ENCODE measurements around the gene TSPAN16. TPM values are rescaled to one million over a fixed set of nuclear protein-coding genes. Genes with fewer than 3 reads are reported as not detected.
A peak's percentile ranks its signal among the peaks of the same experiment; 100 is the strongest.
"Not testable (repeated sequence)": the region's sequence is repeated elsewhere in the genome, so short reads cannot be mapped to it uniquely, and the experiment has no call there.

The TSPAN16 gene
- total and polyA plus RNA-seq, 4 experiments from 2014 or later, result not detected

- Mint-ChIP-seq H3K36me3 (peaks cover under 1 to 9% of the 10 kb centered on the region in 2 donors), H3K9me3 (peaks cover 0 to 2% (median 0%) of the 10 kb centered on the region in 8 donors), H3K27me3 (peaks cover 0 to 1% of the 10 kb centered on the region in 2 donors), H3K27ac (peak overlapping the region in 5 of 7 donors; percentile 42 to 89 (median 53)), H3K4me3 (no peak overlapping the region), H3K4me1 (peaks cover 11 to 18% (median 13%) of the 10 kb centered on the region in 4 donors)
- no peaks in the 10 kb centered on the region for H3K27me3 ChIP-seq (ENCODE audit: insufficient read depth, low read length)
- no peak overlapping the region for H3K4me3 ChIP-seq (ENCODE audit: low read length in 2 of 2)
- DNase-seq, result no peak
- no peak overlapping the region for H3K27ac ChIP-seq (ENCODE audit: low read depth, low read length)
- H3K36me3 ChIP-seq (ENCODE audit: insufficient read depth, low read length), result no peaks in the 10 kb centered on the region
- peaks cover 14% of the 10 kb centered on the region for H3K4me1 ChIP-seq (ENCODE audit: insufficient read depth, low read length)
- ChIA-PET CTCF (ENCODE audit: partially characterized antibody) (interaction anchor here (1.0 to 1.2 kb wide), 3 partner anchors 8 to 29 kb away, joined by 3 read pairs; partner anchors contain the start of gene RAB3D), POLR2A (ENCODE audit: partially characterized antibody) (interaction anchor here (0.7 to 1.7 kb wide), 4 partner anchors 21 to 56 kb away, joined by 3 to 9 read pairs (median 4); partner anchors contain the start of genes CCDC159, SWSAP1 and TMEM205)
- intact Hi-C loops (cut with micrococcal nuclease), result no loop called here
- no peaks in the 10 kb centered on the region for H3K9me3 ChIP-seq (ENCODE audit: control insufficient read depth in 1 of 2, low read length in 2 of 2)
Measured at GRCh38 chr19:11324748-11325389, 28.9 kb downstream of the TSPAN16 start.

DNA sequence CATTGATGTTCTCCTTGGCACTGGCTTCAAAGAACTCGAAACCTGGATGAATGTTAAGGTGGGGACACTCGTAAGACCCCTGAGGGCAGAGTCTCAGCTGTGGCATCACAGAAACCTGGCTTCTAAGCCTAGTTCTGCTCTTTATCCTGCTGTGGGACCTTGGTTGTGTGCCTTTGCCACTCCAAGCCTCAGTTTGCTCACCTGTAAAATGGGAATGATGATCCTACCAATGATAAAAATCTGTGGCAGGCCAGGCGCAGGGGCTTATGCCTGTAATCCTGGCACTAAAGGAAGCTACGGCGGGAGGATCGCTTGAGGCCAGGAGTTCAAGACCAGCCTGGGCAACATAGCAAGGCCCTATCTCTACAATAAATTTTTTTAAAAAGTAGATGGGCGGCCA is 29.6 kb downstream of the TSPAN16 start:
- H3K36me3 Mint-ChIP-seq, result peaks cover 5 to 14% of the 10 kb centered on the region in 2 donors
- intact Hi-C loops (cut with micrococcal nuclease), result no loop called here
- peaks cover 0 to 1% of the 10 kb centered on the region in 2 donors for H3K27me3 Mint-ChIP-seq
- no peak overlapping the region for H3K4me3 Mint-ChIP-seq
- Histone ChIP-seq H3K4me1 (ENCODE audit: insufficient read depth, low read length) (peaks cover 14% of the 10 kb centered on the region), H3K4me3 (ENCODE audit: low read length in 2 of 2) (no peak overlapping the region), H3K27me3 (ENCODE audit: insufficient read depth, low read length) (no peaks in the 10 kb centered on the region), H3K36me3 (ENCODE audit: insufficient read depth, low read length) (no peaks in the 10 kb centered on the region), H3K27ac (ENCODE audit: low read depth, low read length) (no peak overlapping the region), H3K9me3 (ENCODE audit: control insufficient read depth in 1 of 2, low read length in 2 of 2) (no peaks in the 10 kb centered on the region)
- H3K9me3 Mint-ChIP-seq, result peaks cover 0 to 2% (median 0%) of the 10 kb centered on the region in 8 donors
- CTCF ChIA-PET (ENCODE audit: partially characterized antibody), result interaction anchor here (1.0 to 1.1 kb wide), 2 partner anchors 14 to 28 kb away, joined by 3 read pairs; partner anchors contain the start of gene RAB3D
- no peak overlapping the region for H3K27ac Mint-ChIP-seq
- POLR2A ChIA-PET (ENCODE audit: partially characterized antibody), result interaction anchor here (1.5 kb wide), 2 partner anchors 49 to 55 kb away, joined by 3 to 6 read pairs; partner anchors contain the start of gene SWSAP1
- no peak for DNase-seq
- H3K4me1 Mint-ChIP-seq, result peaks cover 11 to 18% (median 13%) of the 10 kb centered on the region in 4 donors

GRCh38 chr19:11330127-11330526 is 34.2 kb downstream of the TSPAN16 start:
- peaks cover 22 to 27% of the 10 kb centered on the region in 2 donors for H3K36me3 Mint-ChIP-seq
- H3K27me3 Mint-ChIP-seq, result no peaks in the 10 kb centered on the region
- intact Hi-C loops (cut with micrococcal nuclease), result no loop called here
- DNase-seq, result no peak
- no peak overlapping the region for H3K27ac ChIP-seq (ENCODE audit: low read depth, low read length)
- ChIA-PET CTCF (ENCODE audit: partially characterized antibody) (no interaction called here), POLR2A (ENCODE audit: partially characterized antibody) (no interaction called here)
- peak overlapping the region in 1 of 7 donors; percentile 60 for H3K27ac Mint-ChIP-seq
- no peaks in the 10 kb centered on the region for H3K36me3 ChIP-seq (ENCODE audit: insufficient read depth, low read length)
- no peak overlapping the region for H3K4me3 ChIP-seq (ENCODE audit: low read length in 2 of 2)
- H3K4me1 ChIP-seq (ENCODE audit: insufficient read depth, low read length), result no peaks in the 10 kb centered on the region
- H3K4me3 Mint-ChIP-seq, result no peak overlapping the region
- H3K9me3 ChIP-seq (ENCODE audit: control insufficient read depth in 1 of 2, low read length in 2 of 2), result no peaks in the 10 kb centered on the region
- H3K9me3 Mint-ChIP-seq, result no peaks in the 10 kb centered on the region
- H3K4me1 Mint-ChIP-seq, result peaks cover 0 to 2% (median 0%) of the 10 kb centered on the region in 4 donors
- H3K27me3 ChIP-seq (ENCODE audit: insufficient read depth, low read length), result no peaks in the 10 kb centered on the region

GRCh38 chr19:11331502-11331901 is 35.5 kb downstream of the TSPAN16 start:
- Histone ChIP-seq H3K4me1 (ENCODE audit: insufficient read depth, low read length) (no peaks in the 10 kb centered on the region), H3K36me3 (ENCODE audit: insufficient read depth, low read length) (no peaks in the 10 kb centered on the region), H3K9me3 (ENCODE audit: control insufficient read depth in 1 of 2, low read length in 2 of 2) (no peaks in the 10 kb centered on the region), H3K4me3 (ENCODE audit: low read length in 2 of 2) (no peak overlapping the region), H3K27ac (ENCODE audit: low read depth, low read length) (no peak overlapping the region), H3K27me3 (ENCODE audit: insufficient read depth, low read length) (no peaks in the 10 kb centered on the region)
- Mint-ChIP-seq H3K27me3 (no peaks in the 10 kb centered on the region), H3K27ac (no peak overlapping the region), H3K4me3 (no peak overlapping the region), H3K4me1 (peaks cover 0 to 2% (median 0%) of the 10 kb centered on the region in 4 donors), H3K36me3 (peaks cover 34 to 36% of the 10 kb centered on the region in 2 donors), H3K9me3 (no peaks in the 10 kb centered on the region)
- intact Hi-C loops (cut with micrococcal nuclease), result no loop called here
- no peak for DNase-seq
- ChIA-PET CTCF (ENCODE audit: partially characterized antibody) (no interaction called here), POLR2A (ENCODE audit: partially characterized antibody) (no interaction called here)

- Mint-ChIP-seq H3K27me3 (no peaks in the 10 kb centered on the region), H3K9me3 (peaks cover 0 to 2% (median 0%) of the 10 kb centered on the region in 8 donors), H3K27ac (peak overlapping the region in 1 of 7 donors; percentile 1), H3K4me1 (peaks cover 6 to 11% (median 9%) of the 10 kb centered on the region in 4 donors), H3K36me3 (peaks cover 31 to 36% of the 10 kb centered on the region in 2 donors), H3K4me3 (no peak overlapping the region)
- DNase-seq, result no peak
- no peak overlapping the region for H3K27ac ChIP-seq (ENCODE audit: low read depth, low read length)
- CTCF ChIA-PET (ENCODE audit: partially characterized antibody), result interaction anchor here (0.5 to 0.7 kb wide), 2 partner anchors 9 to 80 kb away, joined by 3 to 4 read pairs; no protein-coding TSS in a partner anchor
- POLR2A ChIA-PET (ENCODE audit: partially characterized antibody), result no interaction called here
- intact Hi-C loops (cut with micrococcal nuclease), result no loop called here
- H3K4me1 ChIP-seq (ENCODE audit: insufficient read depth, low read length), result peaks cover 9% of the 10 kb centered on the region
- no peaks in the 10 kb centered on the region for H3K27me3 ChIP-seq (ENCODE audit: insufficient read depth, low read length)
- no peak overlapping the region for H3K4me3 ChIP-seq (ENCODE audit: low read length in 2 of 2)
- H3K9me3 ChIP-seq (ENCODE audit: control insufficient read depth in 1 of 2, low read length in 2 of 2), result no peaks in the 10 kb centered on the region
- no peaks in the 10 kb centered on the region for H3K36me3 ChIP-seq (ENCODE audit: insufficient read depth, low read length)
Measured at GRCh38 chr19:11332822-11333221, 36.9 kb downstream of the TSPAN16 start.

DNA sequence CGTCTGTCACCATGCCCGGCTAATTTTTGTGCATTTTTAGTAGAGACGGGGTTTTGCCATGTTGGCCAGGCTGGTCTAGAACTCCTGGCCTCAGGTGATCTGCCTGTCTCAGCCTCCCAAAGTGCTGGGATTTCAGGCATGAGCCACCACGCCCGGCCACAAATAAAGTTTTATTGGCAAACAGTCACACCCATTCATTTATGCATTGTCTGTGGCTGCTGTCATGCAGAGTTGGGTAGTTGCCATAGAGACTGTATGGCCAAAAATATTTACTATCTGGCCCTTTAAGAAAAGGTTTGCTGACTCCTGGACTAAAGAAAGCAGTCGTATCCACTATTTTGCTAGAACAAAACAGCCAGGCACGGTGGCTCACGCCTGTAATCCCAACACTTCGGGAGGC is 37.9 kb downstream of the TSPAN16 start:
- H3K36me3 ChIP-seq (ENCODE audit: insufficient read depth, low read length); H3K27me3 Mint-ChIP-seq; CTCF ChIA-PET (ENCODE audit: partially characterized antibody); DNase-seq; H3K9me3 Mint-ChIP-seq; H3K27ac ChIP-seq (ENCODE audit: low read depth, low read length); intact Hi-C loops (cut with micrococcal nuclease); H3K4me3 ChIP-seq (ENCODE audit: low read length in 2 of 2); H3K9me3 ChIP-seq (ENCODE audit: control insufficient read depth in 1 of 2, low read length in 2 of 2); H3K27me3 ChIP-seq (ENCODE audit: insufficient read depth, low read length); H3K4me3 Mint-ChIP-seq: not testable (repeated sequence)
- peaks cover 12 to 21% (median 17%) of the 10 kb centered on the region in 4 donors for H3K4me1 Mint-ChIP-seq
- H3K4me1 ChIP-seq (ENCODE audit: insufficient read depth, low read length), result peaks cover 19% of the 10 kb centered on the region
- H3K36me3 Mint-ChIP-seq, result peaks cover 33 to 36% of the 10 kb centered on the region in 2 donors
- POLR2A ChIA-PET (ENCODE audit: partially characterized antibody), result interaction anchor here (0.8 kb wide), 1 partner anchor 11 kb away, joined by 3 read pairs; no protein-coding TSS in a partner anchor
- peak overlapping the region in 1 of 7 donors; percentile 37 for H3K27ac Mint-ChIP-seq

DNA sequence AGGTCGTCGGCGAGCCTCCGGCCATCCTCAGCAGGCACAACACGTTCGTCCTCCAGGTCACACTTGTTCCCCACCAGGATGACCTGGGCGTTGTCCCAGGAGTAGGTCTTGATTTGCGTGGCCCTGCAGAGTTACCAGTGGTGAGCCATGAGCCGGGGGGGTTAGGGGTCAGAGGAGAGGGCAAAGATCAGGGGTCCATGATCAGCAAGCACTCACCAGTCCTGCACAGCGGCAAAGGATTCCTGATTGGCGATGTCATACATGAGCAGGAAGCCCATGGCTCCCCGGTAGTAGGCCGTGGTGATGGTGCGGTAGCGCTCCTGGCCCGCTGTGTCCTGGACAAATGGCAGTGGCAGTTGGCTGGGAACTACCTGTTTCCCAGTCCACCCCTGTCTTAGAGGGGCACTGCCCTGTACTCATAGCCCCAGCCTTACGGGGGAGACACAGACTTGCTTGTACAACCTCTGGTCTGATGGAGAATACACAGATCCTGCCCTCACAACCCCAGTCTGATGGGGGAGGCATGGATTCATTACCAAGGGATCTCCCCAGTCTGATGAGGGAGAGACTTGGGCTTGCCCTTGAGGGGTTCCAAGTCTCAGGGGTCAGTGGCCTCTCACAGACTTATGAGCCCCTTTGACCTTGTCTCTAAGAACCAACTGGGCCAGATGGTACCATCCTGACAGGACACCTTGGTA is 39.6 kb downstream of the TSPAN16 start:
- Histone ChIP-seq H3K36me3 (ENCODE audit: insufficient read depth, low read length) (no peaks in the 10 kb centered on the region), H3K4me1 (ENCODE audit: insufficient read depth, low read length) (peaks cover 30% of the 10 kb centered on the region), H3K27ac (ENCODE audit: low read depth, low read length) (no peak overlapping the region), H3K9me3 (ENCODE audit: control insufficient read depth in 1 of 2, low read length in 2 of 2) (no peaks in the 10 kb centered on the region), H3K27me3 (ENCODE audit: insufficient read depth, low read length) (no peaks in the 10 kb centered on the region), H3K4me3 (ENCODE audit: low read length in 2 of 2) (no peak overlapping the region)
- intact Hi-C loops (cut with micrococcal nuclease), result no loop called here
- Mint-ChIP-seq H3K4me1 (peaks cover 16 to 32% (median 24%) of the 10 kb centered on the region in 4 donors), H3K27ac (no peak overlapping the region), H3K36me3 (peaks cover 27 to 31% of the 10 kb centered on the region in 2 donors), H3K9me3 (peaks cover 0 to 2% (median 0%) of the 10 kb centered on the region in 8 donors), H3K4me3 (peak overlapping the region in 1 of 8 donors; percentile 45), H3K27me3 (no peaks in the 10 kb centered on the region)
- ChIA-PET POLR2A (ENCODE audit: partially characterized antibody) (no interaction called here), CTCF (ENCODE audit: partially characterized antibody) (no interaction called here)
- no peak for DNase-seq
